HG03442 (cell line): ENCODE results near the gene SMYD3.

Source experiments
- ATAC-seq: cut with Tn5 transposase; IDR thresholded peaks from one replicate; pipeline ENCODE4 v1.9.1; 2021; ENCODE audit warnings: mild to moderate bottlenecking, moderate library complexity; ENCODE audit not compliant: unreplicated experiment

Gene SMYD3

DNA sequence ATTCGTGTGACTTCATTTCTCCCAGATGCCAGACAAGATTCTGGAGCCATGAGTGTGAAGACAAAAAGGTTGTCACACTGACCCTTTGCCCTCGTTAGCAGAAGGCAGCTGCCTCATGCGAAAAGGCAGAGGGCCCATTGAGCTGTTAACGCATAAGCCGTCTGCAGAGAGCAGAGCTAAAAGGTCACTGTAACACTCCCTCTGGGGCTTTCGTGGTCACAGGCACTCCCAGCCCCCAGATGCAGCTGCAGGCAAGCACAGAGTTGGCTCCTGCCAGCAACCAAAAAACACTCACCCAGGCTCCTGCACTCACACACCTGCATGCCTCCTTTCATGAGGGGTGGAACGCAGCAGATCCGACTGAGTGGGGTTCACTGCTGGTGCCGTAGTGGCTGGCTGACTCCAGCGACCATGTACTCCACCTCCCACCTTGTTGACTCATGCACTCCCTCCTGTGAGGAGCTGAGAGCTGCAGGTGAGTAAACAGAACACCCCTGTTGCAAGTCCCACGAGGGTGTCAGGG lies 287.5 kb downstream of the SMYD3 start:
- no peak for ATAC-seq

DNA sequence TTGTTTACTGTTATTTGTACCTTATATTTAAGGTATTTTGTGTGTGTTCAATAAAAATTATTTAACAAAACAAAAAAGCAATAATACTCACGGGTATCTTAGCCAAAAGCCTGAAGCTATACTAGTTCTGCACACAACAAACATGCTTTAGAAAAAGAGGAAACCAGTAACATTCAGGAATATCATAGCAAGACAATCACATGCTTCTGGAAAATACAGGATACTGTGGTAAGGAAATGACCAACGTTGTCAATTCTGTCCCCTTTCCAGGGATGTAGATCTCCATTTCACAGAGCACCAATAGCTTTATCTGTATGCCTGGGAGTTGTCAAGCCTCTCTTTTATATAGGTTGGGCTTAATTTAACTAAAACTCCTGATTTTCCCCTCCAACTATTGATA lies 288.4 kb downstream of the SMYD3 start:
- ATAC-seq = no peak

DNA sequence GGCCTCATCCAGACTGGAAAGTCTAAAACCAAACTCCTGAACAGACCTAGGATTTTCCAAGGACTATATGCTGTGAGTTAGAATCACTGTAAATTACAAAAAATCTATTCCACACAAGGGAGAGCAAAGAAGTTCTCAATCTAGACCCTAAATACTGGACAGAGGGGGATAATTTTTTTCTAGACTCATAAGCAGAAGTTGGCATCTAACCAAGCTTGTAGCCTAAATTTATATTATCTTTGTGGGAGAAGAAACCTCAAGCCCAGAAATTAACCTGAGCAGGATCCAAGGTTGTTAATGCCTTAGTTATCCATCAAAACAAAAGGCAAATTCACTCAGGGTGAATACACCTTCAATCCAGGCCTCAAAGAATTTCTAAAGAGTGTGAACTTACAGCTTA lies 290.2 kb downstream of the SMYD3 start:
- ATAC-seq = no peak

DNA sequence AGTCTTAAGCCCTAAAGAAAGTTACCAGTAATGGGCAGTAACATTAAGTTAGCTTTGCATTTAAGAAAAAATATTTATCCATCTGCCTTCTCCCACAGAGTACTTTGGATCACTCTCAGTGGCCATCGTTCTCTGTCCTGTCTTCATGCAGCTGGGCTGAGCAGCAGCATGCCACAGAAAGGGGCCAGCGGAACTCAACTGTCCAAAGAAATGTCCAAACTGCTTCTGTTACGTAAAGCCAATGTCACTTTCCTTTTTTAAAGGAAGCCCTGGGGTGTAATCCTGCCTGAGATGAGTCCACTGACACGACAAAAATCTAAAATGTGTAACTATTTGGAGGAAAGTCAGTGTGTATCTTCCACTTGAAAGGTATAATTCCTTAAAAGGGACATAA lies 291.6 kb downstream of the SMYD3 start:
- ATAC-seq = no peak

DNA sequence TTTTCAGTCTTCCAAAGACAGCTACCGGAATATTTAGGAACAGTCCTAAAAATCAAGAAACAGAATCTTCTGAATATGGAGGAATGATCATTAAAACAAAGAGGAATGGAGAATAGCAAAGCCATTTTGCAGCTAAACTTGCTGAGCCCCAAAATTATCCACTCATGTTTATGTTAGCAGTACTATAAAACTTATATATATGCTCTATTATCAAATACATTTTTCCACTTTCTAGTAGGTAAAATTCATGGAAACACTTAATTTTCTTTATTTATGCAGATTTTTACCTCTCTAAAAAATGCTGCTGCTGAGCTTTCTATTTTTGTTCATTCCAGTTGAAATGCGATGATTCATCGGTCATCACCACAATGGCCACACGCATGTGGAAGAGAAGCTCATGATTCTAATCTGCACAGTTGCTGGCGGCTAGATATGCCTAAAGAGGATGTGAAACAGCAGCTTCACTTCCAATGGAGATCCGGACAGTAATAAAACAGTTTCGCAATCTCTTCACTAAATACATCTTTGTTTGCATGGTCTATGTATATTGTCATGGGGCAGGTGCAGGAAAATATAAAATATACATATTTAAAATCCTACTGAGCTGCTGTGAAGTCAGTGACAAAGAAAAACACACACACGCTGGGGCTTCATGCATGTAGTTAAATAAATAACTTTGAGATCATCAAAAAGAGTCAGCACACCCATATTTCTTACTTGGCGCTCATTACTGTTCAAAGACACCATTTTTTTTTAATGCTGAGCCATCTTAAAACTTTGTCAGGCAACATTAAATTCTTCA lies 292.2 kb downstream of the SMYD3 start:
- peak; percentile 98 for ATAC-seq

DNA sequence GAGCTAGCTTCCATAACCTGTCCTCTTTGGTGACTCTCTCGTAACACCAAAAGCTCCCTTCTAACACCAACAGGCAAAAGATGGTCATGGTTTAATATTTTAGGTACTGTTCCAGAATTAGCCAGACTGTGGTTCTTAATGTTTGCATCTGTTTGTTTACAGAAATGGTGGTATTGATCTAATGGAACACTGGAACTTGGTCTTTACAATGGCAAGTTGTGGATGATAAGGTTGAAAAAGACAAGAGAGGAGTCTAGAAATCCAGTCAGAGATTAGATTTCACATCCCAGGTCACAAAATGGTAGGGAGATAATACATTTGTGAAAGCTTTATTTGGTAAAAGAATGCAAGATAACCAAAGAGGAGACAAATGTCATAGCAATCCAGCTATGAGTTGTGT lies 293.1 kb downstream of the SMYD3 start:
- ATAC-seq = no peak

DNA sequence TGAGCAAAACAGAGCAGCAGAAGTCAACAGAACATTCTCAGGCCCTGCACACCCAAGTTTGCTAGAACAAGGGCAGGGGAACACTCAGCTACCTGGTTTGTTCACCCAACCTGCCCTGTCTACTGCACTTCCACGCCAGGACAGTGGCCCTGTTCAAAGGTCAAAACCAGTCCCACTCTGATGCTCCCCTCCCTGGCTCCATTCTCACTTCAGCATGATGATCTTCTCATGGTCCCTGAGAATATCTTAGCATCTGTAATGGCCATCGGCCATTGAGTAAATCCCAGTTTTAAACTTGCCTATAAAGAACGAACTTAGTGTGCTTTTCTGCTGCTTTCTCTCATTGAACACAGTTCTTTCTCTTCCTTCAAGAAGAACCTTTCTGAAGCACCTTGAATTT lies 293.6 kb downstream of the SMYD3 start:
- no peak for ATAC-seq

DNA sequence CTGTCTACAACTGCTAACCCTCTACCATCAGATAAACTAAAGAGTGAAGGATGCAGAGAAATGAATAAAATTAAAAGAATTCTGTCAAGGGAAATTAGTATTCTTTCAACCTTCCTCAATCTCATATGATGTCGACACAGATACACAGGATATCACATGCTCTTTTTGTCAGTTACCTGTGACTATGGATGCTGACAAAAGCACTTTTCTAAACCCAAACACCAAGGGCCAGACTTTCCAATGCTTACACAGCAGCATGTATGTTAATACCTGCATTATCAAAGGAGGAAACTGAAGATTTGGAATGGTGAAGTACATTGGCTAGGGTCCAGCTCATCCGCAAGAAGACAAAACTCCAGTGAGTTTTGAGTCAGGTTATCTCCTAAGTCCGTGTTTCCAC lies 294.0 kb downstream of the SMYD3 start:
- no peak for ATAC-seq

DNA sequence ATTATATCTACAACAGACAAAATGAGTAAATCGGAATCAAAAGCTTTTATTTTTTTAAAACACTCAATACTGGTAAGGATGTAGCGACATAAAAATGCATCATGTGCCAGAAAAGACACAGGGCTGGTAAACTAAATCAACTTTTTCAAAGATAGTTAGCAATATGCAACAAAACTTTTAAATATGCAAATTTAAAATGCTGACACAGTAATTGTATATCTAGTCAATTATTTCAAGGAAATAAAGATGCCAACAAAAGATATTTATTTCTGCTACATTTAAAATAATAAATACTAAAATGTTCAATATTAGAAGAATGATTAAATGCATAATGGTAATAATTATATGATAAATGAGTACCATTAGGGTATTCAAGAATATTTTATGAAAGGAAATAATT lies 295.1 kb downstream of the SMYD3 start:
- ATAC-seq = no peak

DNA sequence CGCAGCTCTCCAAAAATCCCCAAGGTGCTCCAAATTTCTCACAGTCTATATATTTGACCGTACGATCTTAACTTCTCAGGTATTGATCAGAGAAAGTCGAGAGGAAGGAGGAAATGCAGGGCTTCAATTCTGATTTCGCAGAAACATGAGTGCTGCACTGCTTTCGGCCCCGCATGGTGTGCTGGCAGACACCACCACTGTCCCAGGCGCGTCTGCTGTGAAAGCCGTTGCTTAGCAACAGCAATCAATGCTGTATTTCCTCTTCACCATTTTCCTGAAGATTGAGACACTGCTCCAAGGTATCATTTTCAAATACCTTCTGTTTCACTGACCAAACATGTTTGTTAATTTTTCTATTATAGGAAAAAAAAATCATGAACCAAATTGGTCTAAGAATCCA lies 296.3 kb downstream of the SMYD3 start:
- no peak for ATAC-seq

DNA sequence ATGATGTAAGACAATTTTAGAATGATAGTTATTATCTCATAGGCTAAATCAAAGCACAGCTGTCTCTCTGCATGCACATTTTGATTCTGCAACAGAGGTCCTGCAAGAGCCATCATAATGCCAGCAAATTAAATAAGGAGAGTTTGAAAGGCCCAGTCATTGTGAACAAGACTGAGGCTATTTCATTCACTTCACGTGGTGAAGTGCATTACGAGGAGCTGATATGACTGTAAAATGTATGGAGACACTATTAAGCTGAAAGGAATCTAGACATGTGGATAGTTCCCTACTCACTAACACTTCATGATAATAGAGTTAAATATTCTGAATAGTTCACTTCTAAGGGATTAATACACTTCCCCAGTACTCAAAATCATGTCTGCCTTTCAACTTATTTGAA lies 299.0 kb downstream of the SMYD3 start:
- ATAC-seq = no peak

DNA sequence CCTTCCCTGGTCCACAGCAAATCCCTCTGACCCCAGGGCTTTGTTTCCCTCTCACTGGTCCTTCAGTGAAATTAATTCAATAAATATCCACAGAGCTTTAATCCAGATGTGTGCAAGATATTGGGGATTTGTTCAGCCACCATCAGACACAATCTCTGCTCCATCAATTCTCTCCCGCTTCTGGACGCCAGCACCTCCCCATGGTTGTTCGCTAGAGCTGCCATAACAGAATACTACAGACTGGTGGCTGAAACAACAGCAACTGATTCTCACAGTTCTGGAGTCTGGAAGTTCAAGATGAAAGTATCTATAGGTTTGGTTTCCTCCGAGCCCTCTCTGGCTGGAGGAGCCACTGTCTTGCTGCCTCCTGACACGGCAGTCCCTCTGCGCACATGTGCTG lies 303.9 kb downstream of the SMYD3 start:
- no peak for ATAC-seq

DNA sequence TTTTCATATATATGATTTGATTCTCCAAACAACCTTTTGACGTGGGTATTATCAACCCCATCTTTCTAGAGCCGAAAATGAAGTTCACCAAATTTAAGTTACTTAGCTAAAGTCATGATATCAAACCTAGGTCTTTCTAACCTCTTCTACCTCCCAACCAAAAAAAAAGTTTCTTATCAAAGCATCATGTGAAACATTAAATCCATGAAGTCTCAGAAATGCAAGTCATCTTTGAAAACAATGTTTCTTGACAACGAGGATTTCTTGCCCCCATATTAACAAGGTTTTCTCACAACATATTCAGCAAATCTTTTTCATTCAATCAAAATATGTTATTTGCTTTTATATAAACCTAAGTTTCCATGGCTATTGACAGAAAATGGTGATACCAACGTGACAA lies 306.3 kb downstream of the SMYD3 start:
- no peak for ATAC-seq

DNA sequence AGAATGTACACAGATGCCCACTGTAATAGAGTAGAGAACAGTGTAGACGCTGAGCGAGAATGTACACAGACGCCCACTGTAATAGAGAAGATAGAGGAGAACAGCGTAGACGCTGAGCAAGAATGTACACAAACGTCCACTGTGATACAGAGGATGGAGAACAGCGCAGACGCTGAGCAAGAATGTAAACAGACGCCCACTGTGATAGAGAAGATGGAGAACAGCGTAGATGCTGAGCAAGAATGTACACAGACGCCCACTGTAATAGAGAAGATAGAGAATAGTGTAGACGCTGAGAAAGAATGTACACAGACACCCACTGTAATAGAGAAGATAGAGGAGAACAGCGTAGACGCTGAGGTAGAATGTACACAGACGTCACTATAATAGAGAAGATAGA lies 306.9 kb downstream of the SMYD3 start:
- ATAC-seq = no peak

DNA sequence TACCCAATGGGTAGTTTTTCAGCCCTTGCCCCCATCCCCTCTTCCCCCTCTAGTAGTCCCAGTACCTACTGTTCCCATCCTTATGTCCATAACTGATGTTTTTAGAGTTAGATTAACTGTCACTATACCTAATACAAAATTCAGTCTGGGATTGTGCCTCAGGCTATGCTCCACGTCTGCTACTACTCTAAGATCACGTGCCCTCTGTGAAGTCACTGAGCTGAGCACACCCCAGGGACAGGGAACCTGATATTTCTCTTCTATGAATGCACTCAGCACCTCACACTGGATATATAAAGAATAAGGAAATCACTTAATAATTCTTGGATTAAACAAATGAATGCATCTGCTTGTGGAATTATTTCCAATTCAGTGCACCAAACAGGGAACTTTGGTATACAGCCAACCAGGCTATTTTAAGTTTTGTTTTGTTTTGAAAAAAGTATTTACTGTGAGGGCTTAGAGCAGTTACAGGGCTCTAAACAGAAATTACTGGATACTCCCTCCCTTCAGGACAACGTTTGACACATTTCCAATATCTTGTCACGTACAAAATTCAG lies 307.9 kb downstream of the SMYD3 start:
- no peak for ATAC-seq

DNA sequence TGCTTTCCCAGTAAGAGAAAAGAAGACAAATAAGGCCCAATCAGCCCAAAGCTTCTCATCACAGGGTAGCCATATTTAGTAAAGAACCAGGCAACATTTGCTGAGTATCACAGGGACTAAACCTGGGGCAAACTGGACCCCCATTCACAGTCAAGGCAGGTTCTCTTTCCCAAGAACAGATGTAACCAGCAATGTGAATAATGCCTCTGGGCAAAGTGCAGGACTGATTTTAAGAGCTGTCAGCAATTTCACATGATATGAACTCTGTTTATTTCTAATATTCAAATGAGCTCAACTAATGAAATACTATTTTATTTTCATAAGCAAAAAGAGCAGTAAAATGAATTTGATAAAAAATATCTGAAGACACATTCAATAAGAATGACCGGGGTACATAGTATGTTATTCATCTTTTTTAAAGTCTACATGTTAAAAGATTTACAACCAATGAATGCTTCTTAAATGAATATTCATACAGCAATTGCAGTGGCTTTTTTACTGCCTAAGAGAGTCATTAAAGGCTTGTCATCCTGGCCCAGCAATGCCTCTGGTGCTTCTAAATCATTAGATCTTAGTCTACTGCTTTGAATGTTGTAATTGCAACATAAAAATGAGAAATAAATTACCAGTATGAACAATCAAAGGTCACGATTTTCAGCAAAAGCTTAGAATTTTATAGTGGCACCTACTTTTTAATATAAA lies 308.8 kb downstream of the SMYD3 start:
- ATAC-seq = no peak

DNA sequence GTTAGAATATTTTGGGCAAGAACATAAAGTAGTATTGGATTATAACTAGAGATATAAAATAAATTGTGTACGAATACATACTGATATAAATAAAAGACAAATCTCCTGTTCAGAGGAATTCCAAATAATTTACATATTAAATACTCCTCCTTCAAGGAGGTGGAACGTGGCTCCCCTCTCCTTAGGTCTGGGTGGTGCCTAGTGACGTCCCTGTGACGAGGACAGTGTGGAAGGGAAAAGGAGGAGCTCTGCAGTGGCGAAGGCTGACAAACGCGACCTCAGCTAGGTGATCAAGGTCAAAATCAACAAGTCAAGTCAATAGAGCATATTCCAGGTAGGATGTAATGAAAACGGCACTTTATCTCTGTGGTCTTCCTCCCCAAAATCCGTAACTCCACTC lies 310.0 kb downstream of the SMYD3 start:
- ATAC-seq = no peak

DNA sequence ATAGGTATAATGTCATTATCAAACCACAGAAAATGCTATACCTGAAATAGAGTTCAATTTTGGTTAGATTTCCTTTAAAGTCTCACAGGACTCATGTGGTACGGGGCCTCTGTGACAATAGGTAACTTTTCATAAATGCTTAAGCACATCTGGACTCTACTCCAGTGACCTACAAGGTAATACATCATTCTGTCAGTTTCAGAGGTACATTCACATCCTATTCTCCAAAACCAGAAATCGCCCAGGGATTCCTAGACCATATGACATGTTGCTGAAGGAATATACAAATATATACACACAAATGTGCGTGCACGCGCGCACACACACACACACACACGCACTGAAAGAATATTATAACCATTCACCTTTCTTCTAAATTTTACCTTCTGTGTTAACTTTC lies 311.8 kb downstream of the SMYD3 start:
- ATAC-seq = no peak

DNA sequence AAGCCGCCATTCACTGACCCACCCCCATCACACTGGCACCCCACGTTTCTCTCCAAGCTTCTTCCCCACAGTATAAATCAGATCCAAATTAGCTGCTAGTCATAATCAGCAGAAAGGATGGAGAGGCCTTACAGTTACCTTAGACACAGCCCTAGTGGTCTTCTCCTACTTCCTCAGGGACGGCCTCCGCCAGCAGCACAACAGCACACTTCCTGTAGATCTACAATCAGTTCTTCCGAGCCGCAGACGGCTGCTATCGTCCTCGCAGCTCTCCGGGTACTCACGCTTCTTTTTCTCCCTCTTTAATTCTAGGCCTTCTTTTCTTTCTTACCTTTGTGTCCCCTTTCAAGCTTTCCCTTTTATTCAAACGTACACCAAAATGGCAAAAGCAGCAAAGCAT lies 313.5 kb downstream of the SMYD3 start:
- ATAC-seq = no peak

DNA sequence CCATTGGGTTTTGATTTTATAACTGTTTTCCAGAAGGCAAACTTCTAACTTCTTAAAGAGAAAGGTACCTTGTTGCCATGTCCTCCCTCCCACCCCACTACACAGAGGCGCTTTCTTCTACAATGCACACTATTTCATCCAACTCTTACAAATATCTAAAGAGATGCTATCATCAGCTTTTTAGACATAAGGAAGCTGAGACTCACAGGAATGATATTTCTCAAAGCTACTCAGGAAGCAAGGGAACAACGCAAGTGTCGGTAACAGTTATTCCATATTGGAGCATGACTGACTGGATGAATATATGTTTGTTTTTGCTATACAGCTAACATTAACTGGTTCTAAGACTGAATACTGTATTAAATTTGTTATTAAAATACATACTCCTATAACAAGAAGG lies 318.0 kb downstream of the SMYD3 start:
- ATAC-seq = no peak

DNA sequence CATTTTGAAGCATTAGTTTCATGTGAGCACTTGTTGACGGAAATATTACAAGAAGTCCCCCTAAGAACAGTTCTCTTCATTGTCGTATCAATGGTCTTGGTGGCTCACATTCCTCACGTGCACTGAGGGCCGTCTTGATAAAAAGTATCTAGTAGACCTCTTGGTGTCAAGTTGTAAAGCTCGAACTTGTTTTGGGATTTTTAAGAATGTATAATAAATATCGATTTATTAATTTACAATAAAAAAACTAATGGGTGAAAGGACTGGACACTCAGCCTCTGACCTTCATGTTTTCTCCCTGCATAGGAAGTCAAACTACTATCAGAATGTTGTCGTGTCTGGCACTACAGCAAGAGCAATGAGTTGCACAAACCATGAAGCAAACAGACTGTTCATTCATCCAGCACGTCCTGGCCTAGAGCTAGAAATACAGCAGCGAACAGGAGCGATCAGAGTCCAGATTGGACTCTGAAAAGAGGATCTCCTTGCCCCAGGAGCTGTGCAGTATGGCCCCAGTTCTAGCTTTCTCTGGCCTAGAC lies 319.2 kb downstream of the SMYD3 start:
- ATAC-seq = no peak

DNA sequence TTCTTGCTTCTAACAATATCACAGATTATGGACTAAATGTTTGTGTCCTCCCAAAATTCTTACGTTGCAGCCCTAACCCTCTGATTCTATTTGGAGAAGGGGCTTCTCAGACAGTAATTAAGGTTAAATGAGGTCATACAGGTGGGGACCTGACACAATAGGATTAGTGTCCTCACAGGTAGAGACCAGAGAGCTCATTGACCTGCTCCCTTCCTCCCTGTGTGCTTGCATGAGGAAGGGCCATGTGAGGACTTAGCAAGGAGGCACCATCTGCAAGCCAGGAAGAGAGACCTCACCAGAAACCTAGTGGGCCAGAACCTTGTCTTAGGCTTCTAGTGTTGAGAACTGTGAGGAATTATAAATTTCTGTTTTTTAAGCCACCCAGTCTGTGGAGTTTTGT lies 322.6 kb downstream of the SMYD3 start:
- no peak for ATAC-seq
